8988T (cell line): ENCODE results near the gene LEF1.

Experiments
- DNase-seq: peaks from one replicate; pipeline ENCODE4 v3.0.0; 2011

Gene LEF1

DNA sequence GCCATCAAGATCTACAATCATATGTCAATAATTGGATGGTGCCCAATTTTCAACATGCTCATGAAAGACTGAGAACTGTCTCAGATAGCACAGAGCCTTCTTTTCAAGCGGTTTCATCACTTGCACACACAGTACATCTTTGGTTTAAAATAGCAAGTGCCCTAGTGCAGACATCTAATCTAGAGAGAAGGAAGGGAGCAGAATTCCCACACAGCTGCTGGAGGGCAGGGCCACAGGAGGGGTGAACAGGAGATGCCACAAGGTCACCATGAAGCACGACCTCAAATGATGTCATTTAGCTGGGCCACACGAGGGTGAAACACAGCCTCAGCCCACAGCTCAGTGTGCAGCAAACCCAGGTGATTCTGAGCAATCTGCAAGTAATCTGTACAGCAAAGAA lies 24.3 kb downstream of the LEF1 start:
- DNase-seq = no peak

DNA sequence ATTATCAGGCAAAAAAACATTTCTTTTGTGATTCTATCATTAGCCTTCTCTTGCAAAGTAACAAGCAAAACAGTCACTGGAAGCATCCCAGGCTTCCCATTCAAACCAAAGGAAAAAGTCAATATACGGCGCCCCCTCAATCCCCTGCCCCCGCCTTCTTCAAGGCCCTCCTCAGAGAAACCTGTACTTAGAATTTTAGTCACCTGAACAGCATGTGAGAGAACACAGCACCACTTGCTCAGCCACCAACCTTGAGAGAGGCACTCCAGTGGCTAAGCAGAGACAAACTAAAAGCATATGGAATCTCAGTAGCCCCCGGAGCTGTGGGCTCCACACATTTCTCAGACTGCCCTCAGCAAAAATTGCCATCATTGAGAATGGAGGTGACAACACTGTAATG lies 25.2 kb downstream of the LEF1 start:
- DNase-seq = no peak

DNA sequence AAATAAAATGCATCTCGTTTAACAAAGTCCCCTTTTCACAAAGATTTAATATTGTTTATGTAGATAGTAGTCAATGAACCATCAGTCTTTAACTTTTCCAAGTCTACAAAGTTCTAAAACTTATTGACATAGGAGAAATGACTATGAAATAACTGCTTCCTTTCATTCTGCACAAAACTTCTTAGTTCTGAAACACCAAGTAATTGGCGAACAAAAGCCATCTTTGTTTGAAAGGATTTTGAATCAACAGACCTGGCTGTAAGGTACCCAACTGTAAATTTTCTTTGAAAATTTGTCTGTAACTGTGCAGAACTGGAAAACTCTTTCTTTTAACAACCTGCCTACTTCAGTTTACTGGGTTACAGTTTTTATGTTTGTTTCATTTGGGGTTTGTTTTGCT lies 25.9 kb downstream of the LEF1 start:
- no peak for DNase-seq

DNA sequence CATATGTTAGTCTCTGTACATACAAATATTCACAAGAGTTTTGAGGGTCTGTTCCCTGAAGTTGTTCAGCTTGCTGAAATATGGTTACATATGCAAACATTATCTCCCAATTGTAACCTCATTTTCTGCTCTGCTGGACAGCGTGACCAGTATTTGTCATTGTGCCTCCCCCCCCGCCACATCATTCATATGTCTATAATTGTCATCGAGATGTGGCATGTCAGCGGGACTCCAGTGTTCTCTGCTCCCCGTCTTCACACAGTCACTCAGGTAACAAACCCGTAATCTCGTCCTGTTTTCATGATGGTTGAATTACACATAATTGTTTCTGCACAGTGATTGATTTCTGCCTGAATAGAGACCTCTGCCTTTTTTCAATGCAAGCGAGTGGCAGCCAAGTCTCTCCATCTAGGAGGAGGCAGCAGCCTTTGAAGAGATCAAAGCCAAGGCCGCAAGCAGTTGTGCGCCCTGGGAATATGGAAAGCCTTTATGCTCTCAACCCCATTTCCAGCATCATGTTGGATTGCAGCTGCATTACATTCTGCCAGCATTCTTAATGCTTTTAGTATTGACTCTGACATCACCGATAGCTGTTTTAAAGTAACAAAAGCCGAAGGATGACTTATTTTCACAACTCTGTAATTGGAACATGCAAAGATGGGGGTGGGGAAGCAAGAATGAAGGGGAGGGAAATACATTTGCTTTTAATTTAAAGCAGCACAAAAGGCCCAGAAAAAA lies 27.4 kb downstream of the LEF1 start:
- DNase-seq = no peak

DNA sequence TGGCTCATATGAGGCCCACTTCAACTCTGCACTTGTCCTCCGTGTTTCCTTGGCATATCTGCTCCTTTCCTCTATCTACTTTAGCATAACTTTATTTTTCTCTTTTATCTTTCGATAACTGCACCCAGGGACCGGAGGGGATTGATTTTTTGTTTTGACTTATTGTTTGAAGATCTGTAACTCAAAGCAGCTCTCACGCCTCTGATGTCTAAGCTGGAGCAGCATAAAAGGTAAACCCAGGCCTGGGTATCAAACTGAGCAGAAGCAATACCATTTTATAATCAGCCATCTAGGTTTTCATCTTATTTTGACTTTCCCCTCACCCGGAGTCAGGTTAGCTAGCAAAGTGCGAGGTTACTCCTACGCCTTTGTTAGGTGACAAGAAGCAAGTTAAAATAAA lies 28.4 kb downstream of the LEF1 start:
- no peak for DNase-seq

DNA sequence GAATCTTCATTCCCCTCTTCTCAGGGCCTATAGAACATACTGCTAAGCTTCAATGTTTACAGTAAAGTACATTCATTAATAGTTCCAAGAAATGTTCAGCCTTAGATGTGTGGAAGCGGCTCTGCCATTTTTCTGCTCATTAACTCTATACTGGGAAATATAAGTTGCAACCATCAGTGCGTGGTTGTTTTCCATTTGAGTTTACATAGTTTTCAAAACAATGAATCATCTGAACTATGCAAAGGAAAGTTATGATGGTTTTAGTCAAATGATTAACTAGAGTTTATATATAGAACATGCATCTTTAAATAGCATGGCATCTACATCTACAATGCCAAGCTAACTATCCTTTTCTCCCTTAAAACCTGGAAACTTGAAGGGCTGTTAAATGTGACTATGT lies 29.6 kb downstream of the LEF1 start:
- DNase-seq = no peak

DNA sequence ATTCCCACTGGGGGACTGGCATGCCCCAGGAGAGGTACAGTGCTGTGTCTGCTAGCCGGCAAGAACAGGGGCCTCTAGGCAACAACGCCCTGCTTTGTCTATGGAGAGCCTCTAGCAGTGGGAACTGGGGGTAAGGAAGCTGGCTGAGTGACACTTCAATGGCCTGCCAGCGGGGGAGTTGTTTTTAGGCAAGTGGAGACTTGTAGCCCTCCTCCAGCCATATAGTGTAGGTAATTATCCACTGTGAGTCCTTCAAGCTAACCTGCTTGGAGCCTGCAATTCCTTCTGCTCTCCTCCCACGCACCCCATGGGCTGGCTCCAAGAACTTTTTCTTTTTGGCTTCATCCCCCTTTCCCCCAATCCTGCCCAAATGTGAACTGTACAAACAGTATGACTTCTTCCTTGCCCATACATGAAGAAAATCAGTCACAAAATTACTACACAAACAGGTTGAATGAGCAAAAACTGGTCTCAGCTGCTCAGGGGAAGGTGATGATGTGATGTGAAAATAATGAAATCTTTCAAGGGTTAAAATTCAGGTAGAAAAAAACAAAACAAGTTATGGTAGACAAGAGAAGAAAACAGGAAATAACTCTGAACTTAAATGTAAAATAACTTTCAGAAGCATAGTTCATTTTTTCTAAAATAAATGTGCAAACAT lies 33.1 kb downstream of the LEF1 start:
- no peak for DNase-seq

DNA sequence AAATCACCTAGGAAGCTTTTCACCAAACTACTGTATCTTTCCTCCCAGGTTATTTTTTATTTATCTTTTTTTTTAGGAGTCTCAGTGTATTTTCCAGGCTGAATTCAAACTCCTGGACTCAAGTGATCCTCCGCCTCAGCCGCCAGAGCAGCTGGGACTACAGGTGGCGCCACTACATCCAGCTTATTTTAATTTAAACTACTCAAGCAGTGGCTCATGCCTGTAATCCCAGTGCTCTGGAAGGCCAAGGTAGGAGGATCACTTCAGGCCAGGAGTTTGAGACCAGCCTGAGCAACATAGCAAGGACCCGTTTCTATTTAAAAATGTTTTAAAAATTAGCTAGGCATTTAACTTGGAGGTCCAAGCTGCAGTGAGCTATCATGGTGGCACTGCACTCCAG lies 37.8 kb downstream of the LEF1 start:
- DNase-seq = no peak

DNA sequence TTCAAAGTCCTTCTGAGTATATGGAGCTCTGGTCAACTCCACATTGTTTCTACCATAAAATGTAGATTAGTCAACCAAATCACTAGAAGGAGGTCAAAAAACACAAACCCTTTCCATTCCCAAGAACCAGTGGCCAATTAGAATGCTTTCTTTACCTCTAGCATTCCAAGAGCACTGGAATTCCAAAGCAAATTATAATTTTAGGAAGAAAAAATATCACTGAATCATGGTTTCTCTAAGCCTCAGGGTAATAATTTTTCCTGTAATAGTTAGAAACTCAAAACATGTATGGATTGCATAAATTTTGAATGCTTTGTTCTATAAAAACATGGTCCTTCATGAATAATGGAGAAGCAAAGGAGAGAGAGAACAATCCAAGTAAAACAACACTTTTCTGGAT lies 39.5 kb downstream of the LEF1 start:
- no peak for DNase-seq

DNA sequence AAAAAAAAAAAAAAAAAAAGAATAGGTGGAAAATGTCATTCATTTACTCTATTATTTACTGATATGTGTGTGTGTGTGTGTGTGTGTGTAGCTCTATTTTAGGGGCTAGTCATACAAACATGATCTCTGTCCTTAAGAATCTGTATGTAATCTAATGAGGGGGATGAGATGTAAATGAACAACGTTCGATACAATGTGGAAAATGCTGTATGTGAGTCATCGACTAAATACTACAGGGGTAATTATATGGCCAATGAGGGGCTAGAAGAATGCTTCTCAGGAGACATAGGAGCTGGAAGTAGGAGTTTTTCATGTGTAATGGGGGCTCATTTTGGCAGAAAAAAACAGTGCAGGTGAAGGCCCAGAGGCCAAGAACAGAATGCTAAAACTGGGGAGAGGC lies 41.9 kb downstream of the LEF1 start:
- no peak for DNase-seq

DNA sequence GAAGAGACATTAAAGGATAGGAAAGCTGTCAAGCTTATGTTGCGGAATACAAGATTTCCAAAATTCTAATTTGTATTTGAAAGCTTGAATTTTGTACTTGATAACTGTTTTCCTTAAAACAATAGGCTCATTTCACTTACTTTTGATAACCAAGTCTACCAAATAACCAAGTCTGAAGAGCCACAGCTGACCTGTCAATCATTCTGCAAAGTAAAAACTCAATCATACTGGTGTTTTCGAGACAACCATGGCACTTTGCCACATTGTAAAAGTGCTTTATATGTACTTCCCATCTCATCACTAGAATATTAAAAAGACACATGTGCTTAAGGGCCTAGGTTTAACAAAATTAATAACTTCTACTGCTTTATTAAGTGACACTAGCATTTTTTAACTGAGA lies 47.9 kb downstream of the LEF1 start:
- no peak for DNase-seq

DNA sequence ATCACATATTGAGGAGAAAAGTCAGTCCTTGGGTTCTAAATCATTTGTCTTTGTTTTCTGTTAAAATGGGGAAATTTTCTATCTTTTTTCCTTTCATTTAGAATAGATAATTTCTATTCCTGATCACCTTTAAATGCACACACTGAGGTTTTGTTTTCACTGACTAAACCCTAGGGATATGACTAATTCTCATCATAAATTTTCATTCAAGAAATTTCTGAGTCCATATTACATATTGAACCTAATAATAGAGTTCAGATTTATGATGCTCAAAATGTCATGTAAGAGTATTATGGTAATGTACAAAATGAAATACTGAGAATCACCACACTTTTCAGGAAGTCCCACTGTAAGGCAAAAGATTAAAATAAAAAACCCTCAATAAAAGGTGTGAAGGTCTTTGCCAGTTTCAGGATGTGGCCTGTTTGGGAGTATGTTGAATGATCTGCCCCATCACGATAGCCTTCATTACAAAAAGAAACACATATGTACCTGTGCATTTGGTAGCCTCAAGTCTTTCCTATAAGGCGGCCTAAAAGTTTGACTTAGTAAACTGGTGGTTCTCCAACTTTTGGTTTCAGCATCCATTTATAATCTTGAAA lies 49.4 kb downstream of the LEF1 start:
- DNase-seq = no peak

DNA sequence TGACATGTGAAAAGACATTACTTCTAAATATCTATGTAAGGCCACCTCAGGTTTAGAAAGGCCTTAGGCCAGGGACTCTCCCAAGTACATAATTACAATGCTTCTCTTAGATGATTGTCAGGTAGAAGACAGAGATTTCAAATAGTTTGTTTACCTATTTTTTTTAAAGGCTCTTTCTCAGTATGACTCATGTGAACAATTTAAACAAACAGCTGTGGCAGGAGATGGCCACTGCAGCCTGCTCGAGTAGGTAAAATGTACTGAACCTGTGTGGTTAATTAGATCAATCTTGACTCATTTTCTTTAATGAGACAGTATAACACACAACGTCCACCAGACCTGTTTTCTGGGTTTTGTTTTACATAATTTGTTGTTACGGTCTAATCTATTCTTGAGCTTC lies 50.2 kb downstream of the LEF1 start:
- no peak for DNase-seq

DNA sequence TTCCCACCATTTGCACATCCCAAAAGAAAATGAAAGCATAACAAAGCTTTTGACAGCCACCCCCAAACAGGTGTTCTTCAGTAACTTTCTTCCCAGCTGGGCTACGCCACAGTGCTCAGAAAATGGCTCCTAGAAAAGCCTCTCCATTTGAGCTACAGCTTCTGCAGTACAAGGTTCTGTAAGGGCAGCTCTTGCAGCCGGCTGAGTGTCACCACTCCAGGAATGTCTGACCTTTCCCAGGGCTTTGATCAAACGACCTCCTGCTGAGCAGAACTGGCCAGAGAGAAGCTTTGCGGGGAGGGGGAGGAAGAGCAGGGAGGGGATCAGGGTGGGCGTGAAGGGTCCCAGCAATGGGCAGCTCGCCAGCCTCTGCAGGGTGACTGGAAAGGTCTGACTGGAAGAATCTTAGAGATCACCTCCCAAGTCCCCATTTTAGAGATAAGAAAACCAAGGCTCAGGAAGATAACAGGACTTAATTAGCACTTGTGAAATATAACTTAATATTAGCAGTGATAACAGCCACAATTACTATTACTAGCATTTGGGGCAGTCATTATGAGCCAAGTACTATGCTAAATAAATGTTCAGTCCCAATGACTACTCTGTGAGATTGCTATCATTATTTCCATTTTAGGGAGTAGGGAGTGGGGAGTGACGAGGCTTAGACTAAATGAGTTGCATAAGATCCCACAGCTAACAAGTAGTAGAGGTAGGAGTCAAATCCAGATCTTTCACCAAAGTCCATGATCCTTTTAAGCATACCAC lies 51.1 kb downstream of the LEF1 start:
- DNase-seq = no peak

DNA sequence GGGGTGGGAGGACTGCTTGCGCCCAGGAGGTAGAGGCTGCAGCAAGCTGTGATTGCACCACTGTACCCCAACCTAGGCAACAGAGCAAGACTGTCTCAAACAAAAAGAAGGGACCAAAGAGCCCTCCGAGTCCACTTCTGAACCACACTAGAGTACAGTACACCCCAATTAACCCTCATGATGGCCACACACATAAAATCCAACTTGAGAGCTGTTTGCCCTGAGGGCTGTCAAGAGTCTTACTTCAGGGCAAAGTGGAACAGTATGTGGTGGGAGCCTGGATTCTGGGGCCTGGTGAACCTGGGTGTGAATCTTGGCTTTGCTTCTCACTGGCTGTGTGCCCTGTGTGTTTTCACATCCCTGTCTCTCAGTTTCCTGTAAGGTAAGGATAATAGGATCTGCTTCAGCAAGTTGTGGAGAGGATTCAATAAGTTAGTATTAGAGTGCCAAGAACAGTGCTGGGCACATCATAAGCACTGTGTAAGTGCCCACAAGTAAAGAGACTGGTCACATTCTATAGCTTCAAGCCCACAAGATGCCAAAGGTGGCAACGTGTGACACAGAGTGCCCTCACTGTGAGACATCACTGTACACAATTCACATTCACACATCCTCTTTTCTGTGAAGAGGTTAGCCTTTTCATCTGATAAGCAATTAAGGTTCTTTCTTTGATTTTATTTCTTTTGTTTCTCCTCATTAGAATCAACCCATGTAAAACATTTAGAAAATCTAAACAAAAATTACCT lies 52.1 kb downstream of the LEF1 start:
- no peak for DNase-seq

DNA sequence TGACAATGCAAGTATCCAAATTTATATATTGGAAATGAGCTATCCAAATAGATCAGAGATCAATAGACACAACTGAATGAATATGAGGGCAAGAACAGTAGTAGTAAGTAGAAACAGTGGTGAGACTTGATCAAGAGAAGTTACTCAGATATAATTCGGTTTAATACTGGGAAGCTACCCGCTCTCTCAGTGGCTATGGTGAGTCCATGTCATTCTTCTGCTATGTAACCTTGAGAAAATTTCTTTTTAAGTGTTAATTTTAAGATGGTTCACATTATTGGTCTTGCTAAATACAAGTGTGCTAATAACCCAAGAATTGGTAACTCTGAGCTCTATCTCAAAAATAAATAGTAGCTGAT lies 53.6 kb downstream of the LEF1 start:
- no peak for DNase-seq

DNA sequence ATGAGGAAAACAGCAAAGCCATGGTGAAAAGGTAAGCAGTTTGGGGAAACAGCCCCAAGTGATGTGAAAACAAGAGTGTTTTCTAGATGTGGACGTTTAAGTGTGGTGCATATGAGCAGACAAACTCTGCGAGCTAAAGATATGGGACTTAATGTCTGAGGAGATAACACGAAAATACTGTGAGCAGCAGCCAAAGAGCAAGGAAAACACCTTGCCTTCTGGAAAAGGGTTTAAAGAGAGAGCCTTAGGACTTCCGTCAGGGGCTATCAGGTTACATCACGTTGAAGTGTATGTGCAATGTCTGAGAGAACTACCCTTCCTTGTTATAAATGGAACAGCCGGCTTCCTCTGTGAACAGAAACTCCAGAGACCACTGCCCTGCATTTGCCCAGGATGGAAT lies 54.2 kb downstream of the LEF1 start:
- DNase-seq = no peak

DNA sequence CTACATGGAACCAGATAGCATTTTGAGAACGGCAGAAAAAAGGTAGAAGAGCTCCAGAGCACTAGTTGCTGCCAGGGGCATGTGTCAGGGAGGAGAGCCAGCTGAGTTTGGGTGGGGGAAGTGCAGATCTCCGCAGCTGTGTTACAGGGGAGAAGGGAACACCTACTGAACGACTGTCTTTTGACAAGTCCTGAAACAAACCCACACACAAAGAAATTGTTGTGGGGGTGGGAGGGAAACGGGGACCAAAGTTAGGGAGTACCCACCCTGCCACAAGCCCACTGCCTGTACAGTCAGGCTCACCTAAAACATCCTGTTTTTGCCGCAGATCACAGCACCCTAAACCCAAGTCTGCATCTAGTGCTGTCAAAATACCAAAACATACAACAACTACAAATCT lies 55.5 kb downstream of the LEF1 start:
- no peak for DNase-seq

DNA sequence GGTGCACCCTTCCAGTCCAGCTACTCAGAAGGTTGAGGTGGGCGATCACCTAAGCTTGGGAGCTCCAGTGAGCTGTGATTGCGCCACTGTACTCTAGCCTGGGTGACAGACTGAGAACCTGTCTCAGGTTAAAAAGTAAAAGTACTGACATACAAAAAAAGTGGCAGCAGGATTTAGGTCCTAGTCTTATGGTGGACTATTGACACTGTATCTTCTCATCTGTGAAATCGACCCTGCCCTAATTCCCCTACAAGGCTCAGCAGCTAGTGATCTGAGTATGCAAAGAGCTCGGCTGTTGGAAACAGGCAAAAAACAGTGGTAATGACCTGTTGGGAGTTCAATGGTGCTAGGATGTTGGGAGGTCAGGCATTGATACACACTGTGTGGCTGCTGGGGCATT lies 57.0 kb downstream of the LEF1 start:
- no peak for DNase-seq

DNA sequence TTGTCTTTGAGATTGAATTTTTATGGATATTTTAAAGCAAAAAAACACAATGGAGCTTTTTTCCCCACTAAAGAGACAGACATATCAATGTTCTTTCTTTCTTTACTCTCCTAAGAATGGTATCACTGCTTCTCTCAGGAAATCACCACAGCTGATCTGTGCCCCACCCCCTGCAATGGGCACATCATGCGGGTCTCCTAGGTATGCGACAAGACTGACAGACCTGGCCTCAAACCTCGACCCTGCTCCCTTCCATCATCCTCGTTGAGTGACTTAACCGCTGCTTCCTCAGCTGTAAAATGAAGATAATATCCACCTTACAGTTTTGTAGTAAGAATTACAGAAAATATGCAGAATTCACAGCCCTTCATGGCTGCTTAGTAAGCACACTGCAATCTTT lies 58.3 kb downstream of the LEF1 start:
- no peak for DNase-seq

DNA sequence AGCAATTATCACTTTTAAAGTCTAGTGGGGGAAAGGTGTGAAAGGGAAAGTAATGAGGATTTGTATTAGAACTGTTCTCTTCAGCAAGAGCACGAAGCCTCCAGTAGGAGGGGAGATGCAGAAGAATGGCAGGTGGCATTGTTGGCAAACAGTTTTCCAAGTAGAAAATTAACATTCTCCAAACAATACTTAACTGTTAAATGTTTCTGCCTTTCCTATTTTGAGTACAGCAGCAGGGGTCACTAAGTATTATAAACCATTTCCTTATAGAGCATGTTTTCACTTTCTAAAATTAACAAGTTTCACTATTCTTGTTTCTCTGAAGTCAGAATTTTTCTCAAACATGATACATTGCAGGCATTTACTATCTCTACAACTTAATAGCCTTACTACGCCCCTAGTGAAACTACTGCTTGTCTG lies 58.7 kb downstream of the LEF1 start:
- no peak for DNase-seq

DNA sequence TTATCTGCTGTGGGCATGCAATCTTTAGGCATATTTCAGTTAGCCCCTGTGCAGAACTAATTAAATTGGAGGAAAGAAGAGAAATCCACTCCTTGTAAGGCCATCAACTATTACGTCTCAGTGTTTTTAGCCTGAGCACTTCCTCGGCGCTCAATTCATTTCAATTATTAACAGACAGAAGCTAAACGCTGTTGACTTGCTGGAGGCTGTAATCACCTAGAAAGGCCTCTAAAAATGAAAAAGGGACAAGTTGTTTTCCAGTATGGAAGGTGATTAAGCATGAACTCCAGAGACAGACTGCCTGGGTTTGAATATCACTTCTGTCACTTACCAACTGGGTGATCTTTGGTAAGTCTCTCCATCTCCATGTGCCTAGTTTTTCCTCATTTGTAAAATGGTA lies 59.6 kb downstream of the LEF1 start:
- DNase-seq = no peak

DNA sequence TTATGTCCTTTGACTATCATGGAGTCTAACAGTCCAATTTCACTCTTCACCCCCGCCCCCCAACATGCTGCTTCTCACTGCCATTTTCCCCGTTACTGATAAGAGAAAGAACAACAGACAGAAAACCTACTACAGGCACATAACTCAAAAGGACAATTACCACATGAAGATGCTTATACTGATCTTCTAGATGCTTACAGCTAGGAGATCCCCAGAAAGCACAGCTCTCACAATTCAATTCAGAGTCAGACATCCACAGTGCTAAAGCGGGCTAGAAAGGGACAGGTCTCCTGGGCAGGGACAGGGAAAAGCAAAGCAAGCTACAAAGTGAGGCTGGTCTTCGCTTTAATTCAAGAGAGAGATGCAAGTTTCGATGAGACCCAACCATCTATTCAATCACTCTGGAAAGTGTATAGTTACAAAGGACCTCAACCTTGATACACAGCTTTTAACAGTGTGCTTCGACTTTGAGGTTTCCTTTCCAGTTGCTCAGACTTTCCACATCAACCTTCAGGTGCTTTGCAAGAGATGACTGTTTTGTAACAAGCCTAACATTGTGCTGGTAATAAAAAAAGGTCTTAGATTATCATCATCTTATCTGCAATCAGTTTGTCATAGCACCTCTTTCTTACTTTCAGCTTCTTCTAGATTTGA lies 60.9 kb downstream of the LEF1 start:
- DNase-seq = no peak
